GM08714 (cell line): ENCODE data around the gene COPS6.

Experiments used
- H3K4me3 ChIP-seq: fragments of 200-500 bp; sonication (Bioruptor generic); 2 replicates; pipeline ENCODE4 v1.5.1; 2014; ENCODE audit warnings: mild to moderate bottlenecking, low read length, inconsistent platforms
- ZNF274 ChIP-seq: IDR thresholded peaks from 2 replicates; pipeline ENCODE4 v1.6.1; 2012; ENCODE audit warnings: mild to moderate bottlenecking, low read depth, low read length

The COPS6 gene

DNA sequence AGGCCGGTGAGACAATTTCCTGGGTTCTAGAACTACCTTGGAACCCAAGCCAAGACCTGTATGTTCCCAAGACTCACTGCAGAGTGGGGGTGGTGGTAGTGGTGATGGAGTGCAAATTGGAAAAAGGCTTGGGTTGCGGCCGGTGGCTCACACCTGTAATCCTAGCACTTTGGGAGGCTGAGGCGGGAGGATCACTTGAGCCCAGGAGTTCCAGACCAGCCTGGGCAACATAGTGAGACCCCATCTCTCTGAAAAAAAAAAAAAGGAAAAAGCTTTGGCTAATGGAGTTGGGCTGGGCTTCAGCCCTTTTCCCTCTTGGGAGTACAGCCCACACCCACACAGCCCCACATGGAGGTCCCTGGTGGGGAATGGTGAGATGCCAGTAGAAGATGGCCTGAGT lies 16.8 kb downstream of the COPS6 start:
- no peak overlapping the region for H3K4me3 ChIP-seq
- TF ChIP-seq ZNF274, result no peak

DNA sequence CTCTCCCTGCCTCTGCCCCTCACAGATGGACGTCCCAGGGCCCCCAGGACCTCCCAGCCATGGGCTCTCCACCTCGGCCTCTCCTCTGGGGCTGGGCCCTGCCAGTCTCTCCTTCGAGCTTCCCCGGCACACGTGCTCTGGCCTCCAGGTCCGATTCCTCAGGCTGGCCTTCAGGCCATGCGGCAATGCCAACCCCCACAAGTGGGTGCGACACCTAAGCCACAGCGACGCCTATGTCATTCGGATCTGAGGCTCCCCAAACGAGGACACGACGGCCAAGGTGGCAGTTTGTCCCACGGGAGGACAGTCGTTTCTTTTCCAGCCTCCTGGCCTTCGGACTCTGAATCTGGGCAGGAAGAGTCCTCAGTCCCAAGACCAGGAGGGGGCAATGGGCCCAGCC lies 17.9 kb downstream of the COPS6 start:
- TF ChIP-seq ZNF274, result no peak
- H3K4me3 ChIP-seq, result no peak overlapping the region

DNA sequence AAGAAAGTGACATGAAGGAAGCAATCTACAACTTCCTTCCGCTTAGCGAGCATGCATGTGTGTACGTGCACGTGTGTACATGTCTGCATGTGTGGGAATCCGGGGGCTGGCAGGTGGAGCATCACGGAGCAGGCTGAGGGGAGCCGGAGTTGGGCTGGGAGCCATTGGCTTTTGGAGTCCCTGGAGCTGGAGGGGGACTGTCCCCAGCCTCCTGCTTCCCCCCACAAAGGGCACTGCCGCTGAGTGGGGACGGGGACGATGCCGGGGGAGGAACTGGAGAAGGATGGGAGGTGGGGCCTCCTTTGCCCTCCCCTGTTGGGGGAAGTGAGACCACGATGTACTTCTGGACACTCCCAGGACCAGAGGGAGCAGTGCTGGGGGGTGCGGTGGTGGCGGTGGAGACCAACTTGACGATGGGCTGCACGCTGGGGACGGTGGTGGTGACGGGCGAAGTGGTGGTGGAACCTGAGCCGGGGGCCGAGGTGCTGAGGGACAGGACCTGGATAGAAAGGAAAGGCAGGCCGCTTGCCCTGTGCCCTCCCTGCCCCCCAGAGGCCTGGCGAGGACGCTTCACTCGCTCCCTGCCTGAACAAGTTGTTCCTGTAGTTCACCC lies 18.5 kb downstream of the COPS6 start:
- TF ChIP-seq ZNF274, result no peak
- H3K4me3 ChIP-seq, result no peak overlapping the region

- no peak for TF ChIP-seq ZNF274
- H3K4me3 ChIP-seq, result no peak overlapping the region
Observed at GRCh38 chr7:100107890-100108289, 19.1 kb downstream of the COPS6 start.

DNA sequence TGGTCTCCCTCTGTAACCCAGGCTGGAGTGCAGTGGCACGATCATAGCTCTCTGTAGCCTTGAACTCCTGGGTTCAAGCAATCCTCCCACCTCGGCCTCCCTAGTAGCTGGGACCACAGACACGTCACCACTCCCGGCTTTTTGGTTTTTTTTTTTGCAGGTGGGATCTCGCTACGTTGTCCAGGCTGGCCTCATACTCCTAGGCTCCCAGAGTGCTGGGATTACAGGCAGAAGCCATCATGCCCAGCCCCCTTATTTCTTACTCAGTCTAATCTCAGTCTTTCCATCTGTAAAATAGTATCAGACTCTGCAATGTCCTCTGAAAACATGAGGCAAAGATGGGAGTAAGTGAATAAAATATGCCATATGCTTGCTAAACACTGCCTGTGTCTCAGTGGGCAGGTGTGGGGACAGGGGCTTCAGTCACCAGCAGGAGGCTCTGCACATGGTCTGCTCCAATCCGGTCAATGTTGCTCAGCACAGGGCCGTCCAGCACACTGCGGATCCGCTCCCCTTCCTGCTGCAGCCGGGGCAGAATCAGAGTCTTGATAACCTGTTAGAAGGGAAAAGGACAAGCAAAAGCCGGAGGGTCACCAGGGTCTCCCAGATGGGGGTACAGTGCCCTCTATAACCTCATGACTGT lies 20.9 kb downstream of the COPS6 start:
- no peak for TF ChIP-seq ZNF274
- no peak overlapping the region for H3K4me3 ChIP-seq

- H3K4me3 ChIP-seq, result no peak overlapping the region
Observed at GRCh38 chr7:100111156-100111555, 22.4 kb downstream of the COPS6 start.

DNA sequence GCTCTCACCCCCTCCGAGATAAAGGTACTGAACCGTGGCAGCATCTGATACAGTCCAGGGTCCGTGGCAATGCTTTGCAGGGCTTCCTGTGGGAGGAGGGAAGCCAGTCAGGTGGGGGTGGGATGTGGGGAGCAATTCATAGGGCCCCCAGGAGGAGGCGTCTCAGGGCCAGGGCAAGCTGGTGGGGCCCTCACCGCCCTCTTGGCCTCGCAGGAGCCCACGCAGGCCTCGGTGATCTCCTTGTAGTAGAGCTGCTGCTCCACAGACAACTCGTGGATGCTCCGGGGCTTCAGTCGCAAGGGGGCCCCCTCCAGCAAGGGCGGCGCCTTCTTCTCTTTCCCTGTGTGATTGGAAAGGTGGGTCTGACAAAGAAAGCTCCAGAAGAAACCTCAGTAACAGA lies 23.1 kb downstream of the COPS6 start:
- H3K4me3 ChIP-seq, result no peak overlapping the region
- TF ChIP-seq ZNF274, result no peak

More at GRCh38 chr7:100111156-100111555, 22.4 kb downstream of the COPS6 start:
- TF ChIP-seq ZNF274, result no peak

DNA sequence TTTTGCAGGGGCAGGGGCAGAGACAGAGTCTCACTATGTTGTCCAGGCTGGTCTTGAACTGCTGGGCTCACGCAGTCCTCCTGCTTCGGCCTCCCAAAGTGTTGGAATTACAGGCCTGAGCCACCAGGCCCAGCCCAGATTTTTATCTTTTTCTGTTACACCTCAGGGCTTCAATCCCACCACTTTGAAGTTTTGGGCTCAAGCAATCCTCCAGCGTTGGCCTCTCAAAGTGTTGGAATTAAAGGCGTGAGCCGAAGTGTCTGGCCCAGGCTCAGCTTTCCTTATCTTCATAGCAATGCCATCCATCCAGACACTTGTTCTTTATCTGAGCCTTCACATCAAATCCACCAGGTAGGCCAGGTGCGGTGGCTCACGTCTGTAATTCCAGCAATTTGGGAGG lies 26.3 kb downstream of the COPS6 start:
- H3K4me3 ChIP-seq, result no peak overlapping the region
- TF ChIP-seq ZNF274, result no peak

- no peak for TF ChIP-seq ZNF274
- peak overlapping the region; percentile 68 for H3K4me3 ChIP-seq
Observed at GRCh38 chr7:100118388-100119071, 29.8 kb downstream of the COPS6 start.

- H3K4me3 ChIP-seq, result peak within 1 kb of the TSS; percentile 68
- no peak for TF ChIP-seq ZNF274
Observed at GRCh38 chr7:100119072-100119969, 30.6 kb downstream of the COPS6 start, which contains the start of the genes CNPY4 and TAF6. CNPY4 (plus strand) TSS chr7:100119634; CDS start chr7:100119745, 111 bp downstream. TAF6 (minus strand) TSS chr7:100119358; CDS start chr7:100114209, 5,149 bp downstream.

DNA sequence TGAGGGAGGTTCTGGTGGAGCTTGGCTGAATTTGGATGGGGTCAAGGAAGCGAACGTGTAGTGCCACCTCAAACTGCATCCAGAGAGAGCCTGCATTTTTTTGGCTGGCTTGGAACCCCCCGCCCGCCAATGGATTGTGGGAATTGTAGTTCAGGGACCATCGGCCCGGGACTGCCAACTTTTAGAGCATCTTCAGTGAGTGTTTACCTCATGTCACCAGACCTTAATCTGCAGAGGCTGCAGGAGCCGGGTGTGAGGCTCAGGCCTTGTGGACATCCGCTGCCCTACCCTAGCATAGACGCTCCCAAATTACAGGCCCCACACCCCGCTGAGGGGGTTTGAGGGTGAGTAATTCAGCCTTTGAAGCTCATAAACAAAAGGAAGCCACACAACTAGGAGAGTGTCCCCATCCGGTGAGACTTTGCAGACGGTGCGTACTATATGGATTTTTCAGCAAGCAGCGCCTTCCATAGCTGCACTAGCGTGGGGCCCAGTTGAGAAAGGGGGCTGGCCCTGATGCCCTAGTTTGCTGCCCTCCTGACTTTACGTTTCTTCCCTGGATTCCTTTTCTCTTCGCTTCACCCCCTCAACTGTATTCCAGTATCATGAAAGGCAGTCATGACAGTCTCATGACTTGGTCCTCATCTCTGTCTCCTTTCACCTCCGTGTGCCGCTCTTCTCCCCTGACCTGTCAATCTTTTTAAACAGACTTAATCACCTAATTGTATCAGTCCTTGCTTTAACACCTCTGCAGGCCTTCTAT lies 31.4 kb downstream of the COPS6 start:
- peak overlapping the region; percentile 68 for H3K4me3 ChIP-seq
- no peak for TF ChIP-seq ZNF274

DNA sequence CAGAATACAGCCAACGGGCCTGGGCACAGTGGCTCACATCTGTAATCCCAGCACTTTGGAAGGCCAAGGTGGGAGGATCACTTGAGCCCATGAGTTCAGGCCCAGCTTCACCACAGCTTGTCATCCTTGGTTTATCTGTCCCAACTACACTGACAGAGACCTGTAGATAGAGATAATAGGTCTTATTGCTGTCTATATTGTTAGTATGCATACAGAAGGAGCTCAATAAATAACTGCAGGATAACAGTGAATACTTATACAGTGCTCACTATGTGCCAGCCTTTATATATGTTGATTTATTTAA lies 31.9 kb downstream of the COPS6 start:
- peak overlapping the region; percentile 68; the same call in 1 of the 2 replicates for H3K4me3 ChIP-seq
- TF ChIP-seq ZNF274, result no peak

- no peak overlapping the region for H3K4me3 ChIP-seq
- no peak for TF ChIP-seq ZNF274
Observed at GRCh38 chr7:100122067-100122466, 33.3 kb downstream of the COPS6 start.

DNA sequence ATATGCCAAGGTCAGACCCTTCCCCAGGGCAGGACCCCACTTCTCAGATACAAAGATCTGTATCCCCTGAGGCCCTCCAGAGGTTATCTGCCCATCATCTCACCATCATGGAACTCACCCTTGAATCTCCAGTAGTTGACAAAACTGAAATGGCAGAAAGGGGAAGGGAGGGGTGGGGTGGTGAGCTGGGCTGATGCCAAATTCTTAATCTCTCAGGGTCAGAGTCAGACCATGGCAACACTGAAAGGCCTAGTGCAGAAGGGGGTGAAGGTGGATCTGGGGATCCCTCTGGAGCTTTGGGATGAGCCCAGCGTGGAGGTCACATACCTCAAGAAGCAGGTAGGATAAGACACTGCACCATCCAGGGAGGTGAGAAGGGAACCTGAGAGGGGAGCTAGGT lies 33.8 kb downstream of the COPS6 start:
- no peak for TF ChIP-seq ZNF274
- H3K4me3 ChIP-seq, result no peak overlapping the region
